H1 (cell line): Measurements from ENCODE around the gene ZBTB4. TPM values are rescaled to one million over a fixed set of nuclear protein-coding genes. Genes with fewer than 3 reads are reported as not detected.

Source experiments
- ASH2L ChIP-seq: fragments of 200-600, 300-600 bp; sonication (generic); IDR thresholded peaks from one replicate; pipeline ENCODE4 v1.7.1; 2017; ENCODE audit warnings: low read length
- CTCF ChIP-seq, 3 experiments: IDR thresholded peaks; 1 replicate in 2 of 3; 2 replicates in 1 of 3; pipeline versions ENCODE4 v1.5.1 to v1.6.1; 2011; ENCODE audit warnings: low read length in 3 of 3, mild to moderate bottlenecking in 3 of 3, inconsistent platforms in 2 of 3, low read depth in 1 of 3, moderate library complexity in 1 of 3; ENCODE audit not compliant: insufficient read depth in 1 of 3; ENCODE audit errors: control extremely low read depth in 1 of 3
- HDAC2 ChIP-seq, 2 experiments: fragments of 300-600 bp in 1 of 2; sonication (generic) in 1 of 2; IDR thresholded peaks; 2 replicates each; pipeline ENCODE4 v1.6.1; 2011 to 2012; ENCODE audit warnings: low read depth in 2 of 2, low read length in 2 of 2, mild to moderate bottlenecking in 2 of 2, moderate library complexity in 2 of 2, borderline replicate concordance in 1 of 2, inconsistent platforms in 1 of 2
- polyA plus RNA-seq, 7 experiments: library from polyadenylated mRNA; depleted of rRNA in 3 of 7; stranded (reverse) in 5 of 7; unstranded in 2 of 7; fragments of >200 nt in 5 of 7; fragments of 200-250 nt in 2 of 7; gene quantifications; 1 replicate in 5 of 7; 2 replicates in 1 of 7; 4 replicates in 1 of 7; pipeline versions ENCODE4 v1.2.1 to v1.2.3, GENCODE V29; 2011 to 2013; ENCODE audit warnings: missing spikeins in 2 of 7, mixed read lengths in 2 of 7
- total RNA-seq: library from RNA; stranded (reverse); fragmentation: NEBNext Ultra II Directional; extraction: Animal tissue kit (Norgen Biotek cat#: 25700); gene quantifications from 2 replicates; pipeline ENCODE4 v1.2.1, GENCODE V29; 2021

ZBTB4 gene
- total and polyA plus RNA-seq, 2 of the 8 experiments (the other 6 are each of a cell fraction or from before 2014, with no cell fraction given) = 5.9 to 10.1 TPM

- TF ChIP-seq CTCF (IDR thresholded peaks at IDR 0.05; ENCODE audit: control extremely low read depth in 1 of 3, insufficient read depth in 1 of 3, low read depth in 1 of 3, low read length in 3 of 3) = no peak
- TF ChIP-seq HDAC2 (IDR thresholded peaks at IDR 0.05; ENCODE audit: borderline replicate concordance in 1 of 2, low read depth in 2 of 2, low read length in 2 of 2) = no peak
- no peak for TF ChIP-seq ASH2L
Observed at GRCh38 chr17:7468804-7469389, 10.5 kb downstream of the ZBTB4 start (continued).
